PC-3 (cell line): ENCODE results near the gene GSTM2.

Source experiments
- CTCF ChIP-seq: fragments of 300-600 bp; sonication (generic); conservative IDR thresholded peaks from 2 replicates; pipeline ENCODE4 v1.5.1; 2017; ENCODE audit warnings: antibody characterized with exemption, low read depth, mild to moderate bottlenecking, low read length
- EZH2 ChIP-seq: fragments of 300-600 bp; sonication (generic); IDR thresholded peaks from one replicate; pipeline ENCODE4 v1.6.1; 2017; ENCODE audit warnings: antibody characterized with exemption, mild to moderate bottlenecking, low read length; ENCODE audit not compliant: unreplicated experiment

GRCh38 chr1:109619576-109620400 lies 48.1 kb upstream of the GSTM2 start, which contains the start of the genes AMPD2 and GNAT2:
- TF ChIP-seq CTCF (no peak), EZH2 (no peak)
